Measurements from ENCODE around the gene HP.

The HP gene

DNA sequence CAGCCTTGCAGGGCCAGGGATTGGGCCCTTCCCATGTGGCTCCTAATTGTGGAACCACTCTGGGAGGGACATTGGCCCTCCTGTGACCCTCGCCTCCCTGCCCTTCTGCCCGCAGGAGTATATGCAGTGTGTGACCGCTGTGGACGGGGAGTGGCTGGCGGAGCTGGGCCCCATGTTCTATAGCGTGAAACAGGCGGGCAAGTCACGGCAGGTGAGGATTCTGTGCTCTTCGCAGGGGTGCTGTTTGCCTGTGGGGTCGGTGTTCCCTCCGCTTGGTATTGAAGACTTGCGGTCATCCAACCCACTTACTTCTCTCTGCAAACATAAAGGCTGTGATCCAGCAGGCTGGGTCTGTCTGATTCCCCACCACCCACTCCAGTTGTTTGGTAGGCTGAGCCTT is 55.0 kb downstream of the HP start:
- no peak for DNase-seq (ENCODE audit: low read depth, low spot score)
- H3K4me3 ChIP-seq (ENCODE audit: low read depth, low read length): no peak overlapping the region
- TF ChIP-seq, protein P1, sequence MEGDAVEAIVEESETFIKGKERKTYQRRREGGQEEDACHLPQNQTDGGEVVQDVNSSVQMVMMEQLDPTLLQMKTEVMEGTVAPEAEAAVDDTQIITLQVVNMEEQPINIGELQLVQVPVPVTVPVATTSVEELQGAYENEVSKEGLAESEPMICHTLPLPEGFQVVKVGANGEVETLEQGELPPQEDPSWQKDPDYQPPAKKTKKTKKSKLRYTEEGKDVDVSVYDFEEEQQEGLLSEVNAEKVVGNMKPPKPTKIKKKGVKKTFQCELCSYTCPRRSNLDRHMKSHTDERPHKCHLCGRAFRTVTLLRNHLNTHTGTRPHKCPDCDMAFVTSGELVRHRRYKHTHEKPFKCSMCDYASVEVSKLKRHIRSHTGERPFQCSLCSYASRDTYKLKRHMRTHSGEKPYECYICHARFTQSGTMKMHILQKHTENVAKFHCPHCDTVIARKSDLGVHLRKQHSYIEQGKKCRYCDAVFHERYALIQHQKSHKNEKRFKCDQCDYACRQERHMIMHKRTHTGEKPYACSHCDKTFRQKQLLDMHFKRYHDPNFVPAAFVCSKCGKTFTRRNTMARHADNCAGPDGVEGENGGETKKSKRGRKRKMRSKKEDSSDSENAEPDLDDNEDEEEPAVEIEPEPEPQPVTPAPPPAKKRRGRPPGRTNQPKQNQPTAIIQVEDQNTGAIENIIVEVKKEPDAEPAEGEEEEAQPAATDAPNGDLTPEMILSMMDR (IDR thresholded peaks at IDR 0.05; ENCODE audit: low read depth, low read length): no peak
- in situ Hi-C loops (cut with HindIII; ENCODE audit: low sequenced_read_pairs): no loop called here

- DNase-seq (ENCODE audit: low read depth, low spot score): no peak
- in situ Hi-C loops (cut with HindIII; ENCODE audit: low sequenced_read_pairs): no loop called here
These were observed 55.7 kb downstream of the HP start for GRCh38 chr16:72109966-72110530.

More at GRCh38 chr16:72109966-72110530, 55.7 kb downstream of the HP start:
- H3K4me3 ChIP-seq (ENCODE audit: low read depth, low read length): no peak overlapping the region
- TF ChIP-seq, protein P1 (IDR thresholded peaks at IDR 0.05; ENCODE audit: low read depth, low read length): no peak
